Tibial nerve (tissue), 4 donors: ENCODE data around the gene WDR53. TPM values are rescaled to one million over a fixed set of nuclear protein-coding genes. Genes with fewer than 3 reads are reported as not detected.
"Not testable (repeated sequence)": the region's sequence is repeated elsewhere in the genome, so short reads cannot be mapped to it uniquely, and the experiment has no call there.

Source experiments
- DNase-seq, 2 donors: peaks; one replicate each; pipeline ENCODE4 v3.0.0-alpha.2; 2019; ENCODE audit warnings: low spot score in 2 of 2
- H3K27ac ChIP-seq, 4 donors: fragments of 200-600 bp; sonication (generic) in 3 of 4; one replicate each; pipeline ENCODE4 v1.5.1; 2017 to 2019; ENCODE audit warnings: mild to moderate bottlenecking in 1 of 4
- H3K27me3 ChIP-seq, 2 donors: fragments of 200-600 bp; sonication (generic) in 1 of 2; one replicate each; pipeline versions ENCODE4 v1.5.1 to v1.6.0; 2017 to 2019
- H3K36me3 ChIP-seq, 3 donors: fragments of 200-600 bp; sonication (generic); one replicate each; pipeline ENCODE4 v1.5.1; 2018 to 2019
- H3K4me1 ChIP-seq, 4 donors: fragments of 200-600 bp; sonication (generic) in 3 of 4; one replicate each; pipeline ENCODE4 v1.5.1; 2017 to 2019
- H3K4me3 ChIP-seq, 4 donors: fragments of 200-600 bp; sonication (generic) in 3 of 4; one replicate each; pipeline ENCODE4 v1.5.1; 2017 to 2019; ENCODE audit warnings: mild to moderate bottlenecking in 1 of 4, moderate library complexity in 1 of 4
- H3K9me3 ChIP-seq, 4 donors: fragments of 200-600 bp; sonication (generic) in 3 of 4; one replicate each; pipeline ENCODE4 v1.5.1; 2017 to 2019
- CTCF ChIP-seq, 5 experiments: fragments of 200-600 bp in 3 of 5; fragments of 450-650 bp in 2 of 5; sonication (generic) in 3 of 5; IDR thresholded peaks; one replicate each; pipeline ENCODE4 v1.5.1; 2016 to 2019; ENCODE audit warnings: antibody characterized with exemption in 5 of 5, mild to moderate bottlenecking in 3 of 5, moderate library complexity in 2 of 5
- EP300 ChIP-seq, 2 donors: sonication (generic); formaldehyde crosslinking; IDR thresholded peaks; one replicate each; pipeline ENCODE4 v1.6.1; 2017; ENCODE audit warnings: antibody characterized with exemption in 2 of 2, mild to moderate bottlenecking in 1 of 2
- POLR2A ChIP-seq, 2 donors: fragments of 450-650 bp; IDR thresholded peaks; one replicate each; pipeline ENCODE4 v1.6.1; 2017; ENCODE audit warnings: antibody characterized with exemption in 2 of 2, mild to moderate bottlenecking in 2 of 2, moderate library complexity in 2 of 2
- WGBS, 2 donors: methylation state at CpG; one replicate each; pipeline ENCODE4 v1.1.5; 2018; 5-methylcytosine and 5-hydroxymethylcytosine counted together
- total RNA-seq, 4 donors: library from RNA; depleted of rRNA; stranded (reverse); fragments of >200 nt; gene quantifications; one replicate each; pipeline ENCODE4 v1.1.0, GENCODE V29; 2016

WDR53 gene
- total RNA-seq, 4 donors from 2014 or later = 6.1 to 17.4 (median 9.1) TPM

- TF ChIP-seq POLR2A (IDR thresholded peaks at IDR 0.05) = no peak
- Histone ChIP-seq H3K4me1 (no peaks in the 10 kb centered on the region), H3K27ac (no peak overlapping the region), H3K9me3 (no peaks in the 10 kb centered on the region), H3K4me3 (no peak overlapping the region), H3K36me3 (no peaks in the 10 kb centered on the region), H3K27me3 (peaks cover 0 to 5% of the 10 kb centered on the region in 2 donors)
- WGBS, 2 donors = 91 to 92% methylated on average over 7 of the region's 7 CpGs
- DNase-seq = no peak
These were observed 32.0 kb upstream of the WDR53 start for GRCh38 chr3:196600359-196600758.

- DNase-seq = no peak
- no peak overlapping the region for H3K27ac ChIP-seq
- WGBS, 2 donors = 69 to 83% methylated on average over 5 of the region's 5 CpGs
- H3K9me3 ChIP-seq = no peaks in the 10 kb centered on the region
- no peak for TF ChIP-seq EP300 (IDR thresholded peaks at IDR 0.05)
- TF ChIP-seq POLR2A (IDR thresholded peaks at IDR 0.05) = no peak
- no peak for TF ChIP-seq CTCF (IDR thresholded peaks at IDR 0.05)
- peaks cover 0 to 5% of the 10 kb centered on the region in 2 donors for H3K27me3 ChIP-seq
- no peaks in the 10 kb centered on the region for H3K4me1 ChIP-seq
- no peak overlapping the region for H3K4me3 ChIP-seq
- no peaks in the 10 kb centered on the region for H3K36me3 ChIP-seq
These were observed 31.4 kb upstream of the WDR53 start for GRCh38 chr3:196599734-196600128.

DNA sequence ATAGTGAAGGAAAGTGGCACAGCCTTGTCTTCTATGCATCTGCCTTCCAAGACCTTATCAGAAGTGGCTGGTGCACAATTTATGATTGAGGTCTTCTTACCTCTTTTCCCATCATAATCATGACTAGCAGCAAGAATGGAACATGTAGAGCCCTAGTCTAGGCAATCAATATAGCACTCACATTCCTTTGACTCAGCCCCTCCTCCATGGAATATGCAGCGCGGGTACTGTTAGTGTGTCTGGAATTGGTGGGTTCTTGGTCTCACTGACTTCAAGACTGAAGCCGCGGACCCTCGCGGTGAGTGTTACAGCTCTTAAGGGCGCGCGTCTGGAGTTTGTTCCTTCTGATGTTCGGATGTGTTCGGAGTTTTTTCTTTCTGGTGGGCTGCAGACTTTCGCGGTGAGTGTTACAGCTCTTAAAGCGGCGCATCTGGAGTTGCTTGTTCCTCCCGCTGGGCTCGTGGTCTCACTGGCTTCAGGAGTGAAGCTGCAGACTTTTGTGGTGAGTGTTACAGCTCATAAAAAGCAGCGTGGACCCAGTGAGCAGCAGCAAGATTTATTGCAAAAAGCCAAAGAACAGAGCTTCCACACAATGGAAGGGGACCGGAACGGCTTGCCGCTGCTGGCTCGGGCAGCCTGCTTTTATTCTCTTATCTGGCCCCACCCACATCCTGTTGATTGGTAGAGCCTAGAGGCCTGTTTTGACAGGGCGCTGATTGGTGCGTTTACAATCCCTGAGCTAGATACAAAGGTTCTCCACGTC, 29.8 kb upstream of the WDR53 start:
- H3K9me3 ChIP-seq, H3K27ac ChIP-seq, H3K4me1 ChIP-seq, H3K36me3 ChIP-seq, DNase-seq, H3K27me3 ChIP-seq: not testable (repeated sequence)
- peak overlapping the region in 2 of 4 donors; percentile 9 to 18 for H3K4me3 ChIP-seq
- 47 to 62% methylated on average over 25 of the region's 25 CpGs for WGBS, 2 donors

DNA sequence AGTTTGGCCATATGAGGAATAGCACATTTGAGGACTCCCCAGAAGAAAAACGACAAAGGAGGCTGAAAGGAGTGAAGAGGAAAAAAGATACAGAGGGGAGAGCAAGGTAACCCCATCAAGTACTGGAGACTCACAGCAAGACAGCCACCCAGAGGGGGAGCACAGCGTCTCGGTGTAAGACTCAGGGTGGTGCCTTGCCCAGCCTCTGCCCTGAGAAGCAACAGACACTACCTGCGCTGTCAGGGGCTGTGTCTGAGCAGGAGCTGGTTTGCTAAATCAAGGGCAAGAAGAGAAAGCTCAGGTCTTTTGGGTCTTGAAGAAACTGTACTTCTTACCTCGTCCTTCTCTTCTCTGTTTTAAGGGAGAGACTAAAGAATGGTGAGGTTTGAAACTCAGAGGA, 28.0 kb upstream of the WDR53 start:
- Histone ChIP-seq H3K4me3 (no peak overlapping the region), H3K9me3 (no peaks in the 10 kb centered on the region), H3K4me1 (no peaks in the 10 kb centered on the region), H3K27ac (no peak overlapping the region), H3K27me3 (peaks cover 0 to 5% of the 10 kb centered on the region in 2 donors), H3K36me3 (no peaks in the 10 kb centered on the region)
- 48 to 49% methylated on average over 5 of the region's 5 CpGs for WGBS, 2 donors
- TF ChIP-seq CTCF (IDR thresholded peaks at IDR 0.05) (no peak), POLR2A (IDR thresholded peaks at IDR 0.05) (no peak), EP300 (IDR thresholded peaks at IDR 0.05) (no peak)
- no peak for DNase-seq

- no peaks in the 10 kb centered on the region for H3K27me3 ChIP-seq
- H3K36me3 ChIP-seq = peaks cover 0 to 22% (median 0%) of the 10 kb centered on the region in 3 donors
- H3K9me3 ChIP-seq = no peaks in the 10 kb centered on the region
- 81 to 88% methylated on average over 5 of the region's 5 CpGs for WGBS, 2 donors
- DNase-seq = no peak
- TF ChIP-seq POLR2A (IDR thresholded peaks at IDR 0.05) = no peak
- no peak for TF ChIP-seq CTCF (IDR thresholded peaks at IDR 0.05)
- TF ChIP-seq EP300 (IDR thresholded peaks at IDR 0.05) = no peak
- no peak overlapping the region for H3K4me3 ChIP-seq
- no peak overlapping the region for H3K27ac ChIP-seq
- H3K4me1 ChIP-seq = no peaks in the 10 kb centered on the region
These were observed 21.9 kb upstream of the WDR53 start for GRCh38 chr3:196590279-196590678.

- H3K9me3 ChIP-seq = no peaks in the 10 kb centered on the region
- DNase-seq = no peak
- 55 to 61% methylated on average over 3 of the region's 3 CpGs for WGBS, 2 donors
- no peak overlapping the region for H3K27ac ChIP-seq
- no peak overlapping the region for H3K4me3 ChIP-seq
- no peaks in the 10 kb centered on the region for H3K27me3 ChIP-seq
- no peaks in the 10 kb centered on the region for H3K4me1 ChIP-seq
- TF ChIP-seq EP300 (IDR thresholded peaks at IDR 0.05) (no peak), CTCF (IDR thresholded peaks at IDR 0.05) (no peak), POLR2A (IDR thresholded peaks at IDR 0.05) (no peak)
- peaks cover 0 to 40% (median 6%) of the 10 kb centered on the region in 3 donors for H3K36me3 ChIP-seq
These were observed 16.8 kb upstream of the WDR53 start for GRCh38 chr3:196585044-196585757.
